Measurements from ENCODE around the gene HPF1.
"Not testable (repeated sequence)": the region's sequence is repeated elsewhere in the genome, so short reads cannot be mapped to it uniquely, and the experiment has no call there.

The HPF1 gene

GRCh38 chr4:169770416-169770815 is 12.7 kb upstream of the HPF1 start:
- Histone ChIP-seq H3K36me3 (ENCODE audit: control insufficient read depth, insufficient read depth, low read length) (no peaks in the 10 kb centered on the region), H3K9ac (ENCODE audit: low read length) (no peak overlapping the region), H3K27me3 (ENCODE audit: control insufficient read depth, insufficient read depth, low read length) (peaks cover 4% of the 10 kb centered on the region), H3K27ac (ENCODE audit: low read depth, low read length) (no peak overlapping the region), H3K4me1 (ENCODE audit: control insufficient read depth, insufficient read depth, low read length) (no peaks in the 10 kb centered on the region), H3K4me3 (ENCODE audit: low read length) (no peak overlapping the region)

GRCh38 chr4:169768385-169768784 is 10.6 kb upstream of the HPF1 start:
- Histone ChIP-seq H3K36me3 (ENCODE audit: control insufficient read depth, insufficient read depth, low read length) (no peaks in the 10 kb centered on the region), H3K9ac (ENCODE audit: low read length) (no peak overlapping the region), H3K4me1 (ENCODE audit: control insufficient read depth, insufficient read depth, low read length) (no peaks in the 10 kb centered on the region), H3K4me3 (ENCODE audit: low read length) (no peak overlapping the region), H3K27me3 (ENCODE audit: control insufficient read depth, insufficient read depth, low read length) (no peaks in the 10 kb centered on the region), H3K27ac (ENCODE audit: low read depth, low read length) (no peak overlapping the region)

GRCh38 chr4:169766741-169767140 is 9.0 kb upstream of the HPF1 start:
- H3K27me3 ChIP-seq (ENCODE audit: control insufficient read depth, insufficient read depth, low read length), result no peaks in the 10 kb centered on the region
- no peak overlapping the region for H3K9ac ChIP-seq (ENCODE audit: low read length)
- H3K36me3 ChIP-seq (ENCODE audit: control insufficient read depth, insufficient read depth, low read length), result no peaks in the 10 kb centered on the region
- H3K4me1 ChIP-seq (ENCODE audit: control insufficient read depth, insufficient read depth, low read length), result no peaks in the 10 kb centered on the region
- no peak overlapping the region for H3K27ac ChIP-seq (ENCODE audit: low read depth, low read length)
- H3K4me3 ChIP-seq (ENCODE audit: low read length), result no peak overlapping the region

GRCh38 chr4:169765835-169766234 is 8.1 kb upstream of the HPF1 start:
- Histone ChIP-seq H3K27ac (ENCODE audit: low read depth, low read length) (no peak overlapping the region), H3K27me3 (ENCODE audit: control insufficient read depth, insufficient read depth, low read length) (no peaks in the 10 kb centered on the region), H3K4me1 (ENCODE audit: control insufficient read depth, insufficient read depth, low read length) (no peaks in the 10 kb centered on the region), H3K4me3 (ENCODE audit: low read length) (no peak overlapping the region), H3K9ac (ENCODE audit: low read length) (no peak overlapping the region), H3K36me3 (ENCODE audit: control insufficient read depth, insufficient read depth, low read length) (no peaks in the 10 kb centered on the region)

- H3K27me3 ChIP-seq (ENCODE audit: control insufficient read depth, insufficient read depth, low read length), result no peaks in the 10 kb centered on the region
- peaks cover 2% of the 10 kb centered on the region for H3K4me1 ChIP-seq (ENCODE audit: control insufficient read depth, insufficient read depth, low read length)
- H3K27ac ChIP-seq (ENCODE audit: low read depth, low read length), result no peak overlapping the region
- H3K9ac ChIP-seq (ENCODE audit: low read length), result no peak overlapping the region
- no peak overlapping the region for H3K4me3 ChIP-seq (ENCODE audit: low read length)
- no peaks in the 10 kb centered on the region for H3K36me3 ChIP-seq (ENCODE audit: control insufficient read depth, insufficient read depth, low read length)
Observed at GRCh38 chr4:169761846-169762245, 4.1 kb upstream of the HPF1 start.

- no peak overlapping the region for H3K27ac ChIP-seq (ENCODE audit: low read depth, low read length)
- H3K27me3 ChIP-seq (ENCODE audit: control insufficient read depth, insufficient read depth, low read length), result no peaks in the 10 kb centered on the region
- no peak overlapping the region for H3K9ac ChIP-seq (ENCODE audit: low read length)
- H3K4me1 ChIP-seq (ENCODE audit: control insufficient read depth, insufficient read depth, low read length), result peaks cover 8% of the 10 kb centered on the region
- no peak overlapping the region for H3K4me3 ChIP-seq (ENCODE audit: low read length)
- no peaks in the 10 kb centered on the region for H3K36me3 ChIP-seq (ENCODE audit: control insufficient read depth, insufficient read depth, low read length)
Observed at GRCh38 chr4:169758401-169758962, 738 bp upstream of the HPF1 start.

- Histone ChIP-seq H3K9ac (ENCODE audit: low read length) (peak overlapping the region; percentile 81), H3K27me3 (ENCODE audit: control insufficient read depth, insufficient read depth, low read length) (no peaks in the 10 kb centered on the region), H3K4me1 (ENCODE audit: control insufficient read depth, insufficient read depth, low read length) (peaks cover 8% of the 10 kb centered on the region), H3K4me3 (ENCODE audit: low read length) (peak overlapping the region; percentile 85), H3K36me3 (ENCODE audit: control insufficient read depth, insufficient read depth, low read length) (no peaks in the 10 kb centered on the region), H3K27ac (ENCODE audit: low read depth, low read length) (peak overlapping the region; percentile 19)
Observed at GRCh38 chr4:169756971-169757574, 671 bp downstream of the HPF1 start.

GRCh38 chr4:169745291-169745690 is 12.5 kb downstream of the HPF1 start:
- Histone ChIP-seq H3K27me3 (ENCODE audit: control insufficient read depth, insufficient read depth, low read length) (no peaks in the 10 kb centered on the region), H3K4me3 (ENCODE audit: low read length) (no peak overlapping the region), H3K36me3 (ENCODE audit: control insufficient read depth, insufficient read depth, low read length) (peaks cover 7% of the 10 kb centered on the region), H3K4me1 (ENCODE audit: control insufficient read depth, insufficient read depth, low read length) (no peaks in the 10 kb centered on the region), H3K27ac (ENCODE audit: low read depth, low read length) (no peak overlapping the region), H3K9ac (ENCODE audit: low read length) (no peak overlapping the region)

GRCh38 chr4:169744601-169745000 is 13.1 kb downstream of the HPF1 start:
- Histone ChIP-seq H3K4me3 (ENCODE audit: low read length) (no peak overlapping the region), H3K27ac (ENCODE audit: low read depth, low read length) (no peak overlapping the region), H3K27me3 (ENCODE audit: control insufficient read depth, insufficient read depth, low read length) (no peaks in the 10 kb centered on the region), H3K36me3 (ENCODE audit: control insufficient read depth, insufficient read depth, low read length) (peaks cover 2% of the 10 kb centered on the region), H3K9ac (ENCODE audit: low read length) (no peak overlapping the region), H3K4me1 (ENCODE audit: control insufficient read depth, insufficient read depth, low read length) (no peaks in the 10 kb centered on the region)

- no peak overlapping the region for H3K27ac ChIP-seq (ENCODE audit: low read depth, low read length)
- no peak overlapping the region for H3K9ac ChIP-seq (ENCODE audit: low read length)
- H3K36me3 ChIP-seq (ENCODE audit: control insufficient read depth, insufficient read depth, low read length), result peaks cover 2% of the 10 kb centered on the region
- no peaks in the 10 kb centered on the region for H3K27me3 ChIP-seq (ENCODE audit: control insufficient read depth, insufficient read depth, low read length)
- H3K4me3 ChIP-seq (ENCODE audit: low read length), result no peak overlapping the region
- H3K4me1 ChIP-seq (ENCODE audit: control insufficient read depth, insufficient read depth, low read length), result no peaks in the 10 kb centered on the region
Observed at GRCh38 chr4:169741569-169741968, 16.2 kb downstream of the HPF1 start.

GRCh38 chr4:169738604-169739003 is 19.1 kb downstream of the HPF1 start:
- H3K9ac ChIP-seq (ENCODE audit: low read length); H3K27me3 ChIP-seq (ENCODE audit: control insufficient read depth, insufficient read depth, low read length); H3K4me1 ChIP-seq (ENCODE audit: control insufficient read depth, insufficient read depth, low read length); H3K36me3 ChIP-seq (ENCODE audit: control insufficient read depth, insufficient read depth, low read length); H3K4me3 ChIP-seq (ENCODE audit: low read length); H3K27ac ChIP-seq (ENCODE audit: low read depth, low read length): not testable (repeated sequence)

- no peaks in the 10 kb centered on the region for H3K27me3 ChIP-seq (ENCODE audit: control insufficient read depth, insufficient read depth, low read length)
- H3K36me3 ChIP-seq (ENCODE audit: control insufficient read depth, insufficient read depth, low read length), result peaks cover 9% of the 10 kb centered on the region
- H3K4me1 ChIP-seq (ENCODE audit: control insufficient read depth, insufficient read depth, low read length), result no peaks in the 10 kb centered on the region
- no peak overlapping the region for H3K27ac ChIP-seq (ENCODE audit: low read depth, low read length)
- no peak overlapping the region for H3K9ac ChIP-seq (ENCODE audit: low read length)
- H3K4me3 ChIP-seq (ENCODE audit: low read length), result no peak overlapping the region
Observed at GRCh38 chr4:169730564-169730963, 27.2 kb downstream of the HPF1 start.

- Histone ChIP-seq H3K27me3 (ENCODE audit: control insufficient read depth, insufficient read depth, low read length) (no peaks in the 10 kb centered on the region), H3K27ac (ENCODE audit: low read depth, low read length) (no peak overlapping the region), H3K4me3 (ENCODE audit: low read length) (no peak overlapping the region), H3K36me3 (ENCODE audit: control insufficient read depth, insufficient read depth, low read length) (peaks cover 9% of the 10 kb centered on the region), H3K4me1 (ENCODE audit: control insufficient read depth, insufficient read depth, low read length) (no peaks in the 10 kb centered on the region), H3K9ac (ENCODE audit: low read length) (no peak overlapping the region)
Observed at GRCh38 chr4:169727616-169728015, 30.1 kb downstream of the HPF1 start.

All from rectal smooth muscle tissue (tissue), 1 donor.